GM12892 (cell line): ENCODE data around the gene PGLYRP4.

Experiments
- DNase-seq: peaks from one replicate; pipeline ENCODE4 v3.0.0; 2011; ENCODE audit not compliant: insufficient read length
- FAIRE-seq: peaks from 2 replicates; lab custom pipeline; 2011; peaks lifted over from hg19 to GRCh38; lab: Jason Lieb, UNC
- POLR2A ChIP-seq: IDR thresholded peaks from 2 replicates; pipeline ENCODE4 v1.6.1; 2011; ENCODE audit warnings: low read depth, low read length, control low read depth
- POLR2AphosphoS5 ChIP-seq: IDR thresholded peaks from 2 replicates; pipeline ENCODE4 v1.6.1; 2011; ENCODE audit warnings: low read depth, low read length, control low read depth
- TAF1 ChIP-seq: IDR thresholded peaks from 2 replicates; pipeline ENCODE4 v1.6.1; 2011; ENCODE audit warnings: low read depth, mild to moderate bottlenecking, control low read depth, low read length, borderline replicate concordance

The PGLYRP4 gene

DNA sequence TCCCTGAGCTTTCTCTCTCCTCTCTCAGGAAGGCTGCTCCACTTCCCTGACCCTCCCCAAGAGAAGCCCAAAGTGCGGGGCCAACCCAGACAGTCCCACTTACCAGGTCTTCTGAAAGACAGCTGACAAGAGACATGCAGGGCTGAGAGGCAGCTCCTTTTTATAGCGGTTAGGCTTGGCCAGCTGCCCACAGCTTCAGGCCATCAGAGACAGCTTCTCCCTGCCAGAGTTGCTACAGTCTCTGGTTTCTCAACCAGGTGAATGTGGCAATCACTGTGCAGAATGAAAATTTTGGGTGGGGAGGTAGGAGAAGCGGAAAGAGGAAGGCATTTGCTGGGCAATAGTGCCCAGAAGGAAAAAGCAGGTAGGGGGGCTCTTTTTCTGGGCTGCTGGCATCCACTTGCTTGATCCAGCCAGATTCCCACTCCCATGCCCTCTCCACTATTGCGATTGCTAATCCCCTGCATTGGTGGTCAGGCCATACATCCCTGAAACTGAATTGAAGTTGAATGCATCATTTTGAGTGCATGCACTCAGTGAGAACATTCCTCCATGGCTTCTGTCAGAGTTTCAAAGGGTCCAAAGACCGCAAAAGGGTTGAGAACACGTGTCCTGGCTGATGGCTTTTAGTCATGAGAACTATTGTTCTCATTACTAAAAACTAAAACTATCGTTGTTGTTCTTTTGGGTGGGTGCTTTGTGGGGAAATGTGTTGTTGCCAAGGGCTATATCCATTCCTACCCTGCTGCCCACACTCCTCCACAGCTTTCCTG is 42.5 kb upstream of the PGLYRP4 start, which contains the start of gene S100A8:
TSS of gene S100A8 (minus strand) at position 136 of the 773 bp plus-strand sequence. CDS start 538 bp downstream, outside the sequence.
- no peak for DNase-seq

DNA sequence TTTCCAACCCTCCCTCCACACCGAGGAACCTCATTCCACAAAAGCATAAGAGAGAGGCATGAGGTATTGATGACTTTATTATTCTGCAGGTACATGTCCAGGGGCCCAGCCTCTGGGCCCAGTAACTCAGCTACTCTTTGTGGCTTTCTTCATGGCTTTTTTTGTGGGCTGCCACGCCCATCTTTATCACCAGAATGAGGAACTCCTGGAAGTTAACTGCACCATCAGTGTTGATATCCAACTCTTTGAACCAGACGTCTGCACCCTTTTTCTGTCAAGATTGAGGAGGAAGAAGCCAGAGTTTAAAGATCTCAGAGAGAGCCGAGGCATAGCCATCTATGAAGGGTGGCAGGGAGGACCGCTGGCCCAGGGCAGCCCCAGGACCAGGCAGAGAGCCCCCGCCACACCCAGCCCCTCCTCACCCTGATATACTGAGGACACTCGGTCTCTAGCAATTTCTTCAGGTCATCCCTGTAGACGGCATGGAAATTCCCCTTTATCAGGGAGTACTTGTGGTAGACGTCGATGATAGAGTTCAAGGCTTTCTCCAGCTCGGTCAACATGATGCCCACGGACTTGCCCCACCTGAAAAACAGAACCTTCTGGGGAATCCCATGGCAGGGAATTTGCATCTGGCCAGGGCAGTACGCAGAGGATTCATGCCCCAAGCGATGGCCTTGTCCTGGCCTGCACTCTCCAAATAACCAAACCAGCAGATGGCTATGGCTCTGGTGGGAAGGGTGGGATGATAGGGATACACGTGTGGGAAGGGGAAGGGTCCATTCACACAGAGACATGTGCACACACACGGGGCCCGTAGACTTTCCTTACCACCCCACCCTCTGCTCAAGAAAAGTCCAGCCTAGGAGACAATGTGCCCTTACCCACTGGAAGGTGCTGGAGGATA is 41.6 kb upstream of the PGLYRP4 start:
- DNase-seq, result no peak
- TF ChIP-seq POLR2AphosphoS5 (no peak), TAF1 (no peak)

More for the DNA sequence above, 42.5 kb upstream of the PGLYRP4 start, which contains the start of gene S100A8:
- no peak for FAIRE-seq
- TF ChIP-seq POLR2A (no peak), POLR2AphosphoS5 (no peak), TAF1 (no peak)

DNA sequence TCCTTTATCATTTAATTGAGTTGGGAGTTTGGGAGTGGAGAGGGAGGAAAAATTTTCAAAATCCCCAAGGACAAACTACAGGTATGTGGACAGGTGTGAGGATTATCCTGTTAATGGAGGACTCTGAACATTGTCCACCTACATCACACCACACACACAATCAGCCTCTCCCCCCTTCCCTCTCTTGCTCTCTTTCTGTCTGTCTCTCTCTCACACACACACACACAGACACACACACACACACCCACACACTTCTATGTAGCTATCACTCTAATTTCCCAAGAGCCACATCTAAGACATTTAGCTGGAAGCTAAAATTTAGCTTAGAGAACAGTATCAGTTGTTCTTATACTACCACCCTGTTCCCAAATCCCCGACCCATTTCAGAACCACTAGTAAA is 40.8 kb upstream of the PGLYRP4 start:
- DNase-seq (no peak), FAIRE-seq (no peak)
- no peak for TF ChIP-seq POLR2A
- TF ChIP-seq TAF1, result no peak
- TF ChIP-seq POLR2AphosphoS5, result no peak

More for the DNA sequence above, 41.6 kb upstream of the PGLYRP4 start:
- no peak for FAIRE-seq

DNA sequence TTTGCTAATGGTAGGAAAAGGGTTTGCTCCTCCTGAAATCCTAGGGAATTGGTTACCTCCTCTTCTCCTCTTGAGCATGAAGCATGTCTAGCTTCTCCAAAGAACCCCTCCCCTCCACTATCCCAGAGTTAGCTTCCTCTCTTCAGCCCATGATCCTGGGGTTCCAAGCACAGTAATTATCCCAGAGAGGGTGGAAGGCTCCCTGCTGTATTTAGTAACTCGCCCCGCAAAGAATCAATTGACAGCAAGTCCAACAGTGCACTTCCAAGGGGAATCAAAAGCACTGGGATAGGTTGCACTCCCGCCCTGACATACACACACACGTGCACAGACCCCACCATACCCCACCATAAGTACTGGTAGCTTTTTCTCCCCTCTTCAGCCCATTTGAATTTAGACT is 39.1 kb upstream of the PGLYRP4 start:
- DNase-seq (no peak), FAIRE-seq (no peak)
- TF ChIP-seq TAF1 (no peak), POLR2A (no peak), POLR2AphosphoS5 (no peak)

DNA sequence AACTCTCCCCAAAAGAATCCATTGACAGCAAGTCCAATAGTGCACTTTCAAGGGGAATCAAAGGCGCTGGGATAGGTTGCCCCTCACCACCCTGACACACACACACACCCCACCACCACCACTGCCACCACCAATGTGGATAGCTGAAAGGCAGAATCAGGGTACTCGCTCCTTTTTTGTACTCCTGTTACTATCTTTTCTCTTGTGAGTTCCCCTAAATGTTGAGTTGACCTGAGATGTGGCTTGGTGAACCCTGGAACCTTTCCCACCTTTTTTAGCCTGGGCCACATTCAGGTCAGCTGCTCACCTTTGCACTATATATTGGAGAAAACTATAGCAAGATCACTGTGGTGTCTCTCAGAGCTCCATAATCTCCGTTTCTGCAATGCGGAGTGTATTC is 38.4 kb upstream of the PGLYRP4 start:
- TF ChIP-seq POLR2A, result no peak
- TF ChIP-seq POLR2AphosphoS5, result no peak
- TF ChIP-seq TAF1, result no peak
- no peak for FAIRE-seq
- DNase-seq, result no peak

DNA sequence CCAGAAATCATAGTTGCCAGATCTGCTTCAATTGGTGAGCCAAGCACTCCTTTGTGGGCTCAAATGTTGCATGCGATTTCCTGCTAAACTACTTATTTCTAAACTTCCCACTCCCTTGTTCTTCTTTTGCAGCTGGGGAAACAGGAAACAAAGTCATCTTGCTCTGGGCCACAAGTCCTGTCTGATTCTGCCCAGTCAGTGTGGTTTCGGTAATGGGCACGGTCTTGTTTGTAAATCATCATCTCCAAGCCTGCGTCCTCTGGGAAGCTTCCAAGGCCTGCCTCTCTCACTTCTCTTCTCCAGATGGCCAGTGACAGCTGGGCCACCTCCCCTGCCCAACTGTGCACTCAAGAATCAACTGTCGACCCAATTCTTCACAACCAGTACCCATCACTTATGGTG is 37.9 kb upstream of the PGLYRP4 start:
- no peak for TF ChIP-seq POLR2A
- no peak for TF ChIP-seq TAF1
- no peak for TF ChIP-seq POLR2AphosphoS5
- FAIRE-seq, result no peak
- no peak for DNase-seq

DNA sequence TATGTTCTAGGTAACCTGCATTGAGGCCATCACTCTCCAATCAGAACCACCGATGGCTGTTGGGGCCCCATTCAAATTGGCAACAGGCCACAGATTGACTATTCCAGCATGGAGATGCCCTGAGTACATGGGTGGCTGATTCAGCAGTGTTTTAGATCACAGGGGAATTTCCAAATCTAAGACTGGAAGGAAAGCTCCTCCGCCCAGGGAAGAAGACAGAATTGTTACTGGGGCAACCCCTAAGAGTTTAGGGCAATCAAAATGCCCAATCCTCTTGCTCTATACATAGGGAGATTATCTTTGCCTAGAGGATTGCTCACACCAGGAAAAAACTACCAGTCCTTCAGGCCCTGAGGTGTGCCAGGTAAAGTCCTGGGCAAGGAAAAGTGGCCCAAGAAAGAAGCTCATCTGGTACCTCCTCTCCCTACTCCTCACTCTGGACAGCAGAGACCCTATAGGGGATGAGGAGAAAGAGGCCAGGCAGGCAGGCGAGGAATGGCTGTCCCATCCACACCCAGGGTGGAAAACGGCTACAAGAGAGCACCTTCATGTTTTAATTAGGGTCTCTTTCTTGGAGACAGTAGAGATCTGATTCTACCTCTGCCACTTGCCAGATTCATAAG is 36.4 kb upstream of the PGLYRP4 start:
- DNase-seq, result no peak
- TF ChIP-seq TAF1, result no peak
- TF ChIP-seq POLR2A, result no peak
- no peak for TF ChIP-seq POLR2AphosphoS5
- no peak for FAIRE-seq

DNA sequence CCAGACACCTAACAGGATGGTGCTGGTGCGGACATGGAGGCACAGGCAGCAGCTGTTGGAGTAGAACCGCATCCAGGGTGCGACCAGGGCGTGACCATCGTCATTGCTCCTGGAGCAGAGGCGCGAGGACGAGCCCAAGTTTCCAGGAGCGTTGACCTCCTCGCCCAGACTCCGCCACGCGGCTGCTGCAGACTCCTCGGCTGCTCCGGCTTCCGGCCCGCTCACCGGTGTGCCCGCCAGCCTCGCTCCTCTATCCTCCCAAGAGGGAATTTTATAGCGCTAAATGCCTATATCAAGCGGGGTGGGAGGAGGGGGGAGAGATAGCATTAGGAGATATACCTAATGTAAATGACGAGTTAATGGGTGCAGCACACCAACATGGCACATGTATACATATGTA is 32.1 kb upstream of the PGLYRP4 start:
- DNase-seq (no peak), FAIRE-seq (no peak)
- TF ChIP-seq TAF1, result no peak
- no peak for TF ChIP-seq POLR2A
- no peak for TF ChIP-seq POLR2AphosphoS5

DNA sequence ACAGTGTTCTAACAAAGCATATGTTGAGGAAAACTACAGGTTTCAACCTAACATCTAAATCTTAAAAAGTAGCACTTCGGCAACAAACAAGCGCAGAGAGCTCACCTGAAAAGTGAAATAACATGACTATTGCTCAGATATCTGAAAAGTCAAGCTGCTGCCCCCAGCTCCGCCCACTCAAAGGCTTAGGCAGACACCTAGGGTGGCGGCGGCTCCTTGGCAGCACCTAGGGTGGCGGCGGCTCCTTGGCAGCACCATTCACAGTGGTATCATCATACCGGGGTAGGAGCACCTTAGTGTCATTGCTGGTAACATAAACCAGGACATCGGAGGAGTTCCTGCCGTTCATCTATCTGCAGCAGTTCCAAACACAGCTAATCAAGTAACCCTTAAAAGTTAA is 30.9 kb upstream of the PGLYRP4 start:
- no peak for FAIRE-seq
- no peak for DNase-seq
- TF ChIP-seq TAF1 (no peak), POLR2AphosphoS5 (no peak), POLR2A (no peak)

DNA sequence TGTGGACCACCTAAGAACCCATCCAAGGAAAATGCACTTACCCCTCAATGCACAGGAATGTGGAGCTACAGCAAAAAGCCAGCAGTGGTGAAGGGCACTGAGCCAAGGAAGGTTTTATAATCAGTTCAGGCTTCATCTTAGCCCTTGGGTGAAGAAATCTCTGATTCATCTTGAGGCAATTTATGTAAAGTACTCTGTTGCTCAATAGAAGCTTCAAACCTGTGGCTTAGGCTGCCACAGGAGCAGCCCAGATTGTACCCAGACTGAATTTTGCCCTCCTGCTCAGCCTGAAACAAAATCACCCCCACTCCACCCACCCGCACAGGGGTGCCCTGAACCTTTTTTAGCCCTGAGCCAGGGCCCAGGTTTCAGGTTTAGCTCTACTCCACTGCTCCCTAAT is 26.9 kb upstream of the PGLYRP4 start, which contains the start of gene S100A12:
TSS of gene S100A12 (minus strand) at position 111 of the 400 bp plus-strand sequence. CDS start 1,029 bp downstream, outside the sequence.
- no peak for DNase-seq
- TF ChIP-seq POLR2AphosphoS5 (no peak), TAF1 (no peak), POLR2A (no peak)
- FAIRE-seq, result no peak

DNA sequence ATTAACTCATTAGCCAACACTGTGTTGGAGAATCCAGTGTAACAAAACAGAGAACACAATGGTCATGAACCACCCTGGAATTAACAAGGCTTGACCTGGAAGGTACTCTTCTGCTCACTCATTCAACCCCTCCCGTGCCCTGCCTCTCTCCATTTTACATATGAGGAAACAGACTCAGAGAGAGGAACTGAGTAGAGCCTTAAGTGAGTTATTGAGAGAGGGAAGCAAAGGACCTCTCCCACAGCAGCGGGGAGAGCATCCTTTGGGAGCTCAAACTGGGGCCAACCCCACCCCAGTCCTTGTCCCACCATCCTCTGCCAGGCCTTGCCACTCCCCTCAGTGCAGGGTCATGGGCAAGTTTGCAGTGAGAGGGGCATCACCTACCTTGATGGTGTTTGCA is 25.4 kb upstream of the PGLYRP4 start:
- DNase-seq (no peak), FAIRE-seq (no peak)
- TF ChIP-seq POLR2A (no peak), TAF1 (no peak), POLR2AphosphoS5 (no peak)

DNA sequence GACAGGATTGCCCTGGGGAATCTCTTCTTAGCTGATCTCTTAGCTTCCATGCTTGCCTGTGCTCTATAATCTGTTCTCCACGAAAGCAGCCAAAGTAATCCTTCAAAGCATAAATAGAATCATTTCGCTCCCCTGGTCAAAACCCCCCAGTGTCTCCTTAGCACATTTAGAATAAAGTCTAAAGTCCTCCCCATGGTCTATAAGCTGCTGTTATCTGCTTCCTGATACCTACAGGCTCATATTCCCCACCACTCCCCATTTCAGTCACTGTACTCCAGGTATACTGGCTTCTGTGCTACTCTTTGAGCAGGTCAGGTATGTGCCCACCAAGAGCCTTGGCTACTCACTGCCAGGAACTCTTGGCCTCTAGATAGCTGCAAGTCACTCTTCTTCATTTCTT is 23.9 kb upstream of the PGLYRP4 start:
- DNase-seq (no peak), FAIRE-seq (no peak)
- TF ChIP-seq POLR2A, result no peak
- no peak for TF ChIP-seq POLR2AphosphoS5
- TF ChIP-seq TAF1, result no peak

DNA sequence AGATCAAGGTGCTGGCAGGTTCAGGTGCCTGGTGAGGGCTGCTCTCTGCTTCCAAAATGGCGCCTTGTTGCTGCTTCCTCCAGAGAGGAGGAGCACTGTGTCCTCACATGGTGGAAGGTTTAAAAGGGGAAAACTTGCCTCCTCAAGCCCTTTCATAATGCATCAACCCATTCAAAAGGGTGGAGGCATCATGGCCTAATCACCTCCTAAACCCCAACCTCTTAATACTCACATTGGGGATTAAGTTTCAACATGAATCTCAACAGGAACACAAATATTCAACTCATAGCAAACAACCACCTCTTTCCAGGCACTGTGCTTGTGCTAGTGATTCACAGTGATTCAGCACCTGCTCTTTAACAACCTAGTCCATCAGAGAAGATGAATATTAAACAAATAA is 22.6 kb upstream of the PGLYRP4 start:
- FAIRE-seq (no peak), DNase-seq (no peak)
- TF ChIP-seq POLR2AphosphoS5 (no peak), POLR2A (no peak), TAF1 (no peak)
